GM12878 (cell line): ENCODE results near the gene PPP1R37. TPM values are rescaled to one million over a fixed set of nuclear protein-coding genes. Genes with fewer than 3 reads are reported as not detected.

ENCODE experiments used
- ATAC-seq: fragments of 200-7000 bp; cut with Tn5 transposase; 3 replicates; pipeline ENCODE4 v1.9.1; 2020; ENCODE audit warnings: mild to moderate bottlenecking, moderate library complexity
- BruUV-seq: library from RNA; stranded (reverse); fragments of 400-500 nt; replicated peaks from 2 replicates; lab custom pipeline; 2021; lab: Mats Ljungman, UMichigan
- CTCF ChIA-PET: fragments of 300-600 bp; sonication (Branson Sonifier 250); formaldehyde crosslinking; extraction: SDS; loops from one replicate; lab custom pipeline; 2021; ENCODE audit warnings: inconsistent platforms; lab: Yijun Ruan, JAX
- POLR2A ChIA-PET: fragments of 350-600 bp; formaldehyde crosslinking; extraction: SDS; loops from one replicate; lab custom pipeline; 2021; ENCODE audit warnings: inconsistent platforms; lab: Charles Lee
- RAD21 ChIA-PET: fragments of 300-600 bp; sonication (Branson Sonifier 250); formaldehyde crosslinking; loops from one replicate; lab custom pipeline; 2023; ENCODE audit warnings: antibody characterized with exemption; ENCODE audit not compliant: unreplicated experiment; lab: Charles Lee
- SMC1A ChIA-PET: fragments of 300-600 bp; sonication (Branson Sonifier 250); formaldehyde crosslinking; loops from one replicate; lab custom pipeline; 2023; ENCODE audit not compliant: unreplicated experiment, uncharacterized antibody; lab: Charles Lee
- DNase-seq: peaks from one replicate; pipeline ENCODE4 v3.0.0-alpha.2; 2011; ENCODE audit warnings: low read depth, low spot score
- FAIRE-seq: peaks from 3 replicates; lab custom pipeline; 2011; peaks lifted over from hg19 to GRCh38; lab: Jason Lieb, UNC
- H2AFZ ChIP-seq: 2 replicates; pipeline ENCODE4 v1.6.0; 2011; ENCODE audit warnings: low read depth, low read length, control low read depth; ENCODE audit not compliant: control insufficient read depth
- H3K27ac ChIP-seq: 2 replicates; pipeline ENCODE4 v1.5.1; 2011; ENCODE audit warnings: control low read depth; ENCODE audit not compliant: control insufficient read depth, insufficient read depth
- H3K27me3 ChIP-seq, 2 experiments: replicated peaks in 1 of 2; 2 replicates each; pipeline versions ENCODE4 v1.6.0 to v1.6.1; 2011; ENCODE audit warnings: low read length in 1 of 2; ENCODE audit not compliant: control insufficient read depth in 2 of 2, insufficient read depth in 2 of 2
- H3K36me3 ChIP-seq, 2 experiments: 2 replicates each; pipeline ENCODE4 v1.5.1; 2011; ENCODE audit warnings: low read length in 1 of 2; ENCODE audit not compliant: control insufficient read depth in 2 of 2, insufficient read depth in 2 of 2
- H3K4me1 ChIP-seq: 2 replicates; pipeline ENCODE4 v1.6.1; 2011; ENCODE audit warnings: mild to moderate bottlenecking, low read length, moderate library complexity, mixed read lengths; ENCODE audit not compliant: control insufficient read depth, insufficient read depth
- H3K4me2 ChIP-seq: 2 replicates; pipeline ENCODE4 v1.6.0; 2011; ENCODE audit warnings: control low read depth; ENCODE audit not compliant: control insufficient read depth, insufficient read depth
- H3K4me3 ChIP-seq: fragments of 200-600 bp; sonication (generic); 2 replicates; pipeline ENCODE4 v1.5.1; 2016
- H3K79me2 ChIP-seq: 2 replicates; pipeline ENCODE4 v1.6.0; 2011; ENCODE audit warnings: low read length; ENCODE audit not compliant: control insufficient read depth, insufficient read depth
- H3K9ac ChIP-seq: 2 replicates; pipeline ENCODE4 v1.8.0; 2011; ENCODE audit warnings: low read length, control low read depth, mixed read lengths; ENCODE audit not compliant: control insufficient read depth, insufficient read depth
- H3K9me3 ChIP-seq: replicated peaks from 3 replicates; pipeline ENCODE4 v1.5.1; 2011; ENCODE audit warnings: mild to moderate bottlenecking, low read length; ENCODE audit not compliant: control insufficient read depth, insufficient read depth
- H4K20me1 ChIP-seq: 2 replicates; pipeline ENCODE4 v1.6.0; 2011; ENCODE audit not compliant: control insufficient read depth, insufficient read depth
- ATF3 ChIP-seq: IDR thresholded peaks from 2 replicates; pipeline ENCODE4 v1.6.1; 2011; ENCODE audit warnings: low read depth, mild to moderate bottlenecking, low read length, moderate library complexity, borderline replicate concordance; ENCODE audit errors: extremely low read depth
- CBX3 ChIP-seq: fragments of 200-600 bp; sonication (generic); IDR thresholded peaks from 2 replicates; pipeline ENCODE4 v1.6.1; 2016; ENCODE audit warnings: low read depth, borderline replicate concordance
- CTCF ChIP-seq, 3 experiments: IDR thresholded peaks in 2 of 3; conservative IDR thresholded peaks in 1 of 3; 2 replicates each; pipeline ENCODE4 v1.5.1; 2011; ENCODE audit warnings: low read depth in 3 of 3, low read length in 3 of 3, mild to moderate bottlenecking in 3 of 3, control low read depth in 2 of 3, moderate library complexity in 2 of 3, inconsistent platforms in 1 of 3, mixed read lengths in 1 of 3; ENCODE audit not compliant: control insufficient read depth in 2 of 3, insufficient read depth in 1 of 3; ENCODE audit errors: extremely low read depth in 1 of 3
- EGR1 ChIP-seq, 2 experiments: IDR thresholded peaks; 1 replicate in 1 of 2; 2 replicates in 1 of 2; pipeline ENCODE4 v1.6.1; 2011 to 2012; ENCODE audit warnings: low read depth in 2 of 2, low read length in 2 of 2, borderline replicate concordance in 1 of 2, mild to moderate bottlenecking in 1 of 2, moderate library complexity in 1 of 2
- NFYB ChIP-seq: IDR thresholded peaks from 2 replicates; pipeline ENCODE4 v1.6.1; 2011; ENCODE audit warnings: low read depth, mild to moderate bottlenecking, low read length, improper control_type of control experiment, moderate library complexity; ENCODE audit not compliant: insufficient read depth
- PAX8 ChIP-seq: fragments of 450-650 bp; IDR thresholded peaks from 2 replicates; pipeline ENCODE4 v1.6.1; 2017; ENCODE audit warnings: mild to moderate bottlenecking, moderate library complexity
- POU2F2 ChIP-seq: IDR thresholded peaks from 3 replicates; pipeline ENCODE4 v1.6.1; 2011; ENCODE audit warnings: low read depth, mild to moderate bottlenecking, low read length, borderline replicate concordance
- TARDBP ChIP-seq: IDR thresholded peaks from 2 replicates; pipeline ENCODE4 v1.6.1; 2016; ENCODE audit warnings: borderline replicate concordance
- USF1 ChIP-seq: IDR thresholded peaks from 2 replicates; pipeline ENCODE4 v1.6.1; 2011; ENCODE audit warnings: borderline replicate concordance, low read depth, mild to moderate bottlenecking, moderate library complexity, mixed read lengths, low read length; ENCODE audit not compliant: insufficient read depth; ENCODE audit errors: extremely low read length
- ZNF592 ChIP-seq: fragments of 450-650 bp; IDR thresholded peaks from 2 replicates; pipeline ENCODE4 v1.6.1; 2017; ENCODE audit warnings: mild to moderate bottlenecking, moderate library complexity
- WGBS: methylation state at CpG from one replicate; pipeline ENCODE4 v1.1.6; 2016; ENCODE audit warnings: low lambda C conversion rate; ENCODE audit not compliant: insufficient replicate concordance, insufficient coverage; ENCODE audit errors: missing lambda C conversion rate; 5-methylcytosine and 5-hydroxymethylcytosine counted together
- in situ Hi-C: fragments of 300-500 bp; cut with MboI; formaldehyde crosslinking; loops from 9 replicates; pipeline ENCODE4 v1.14.3; 2018; ENCODE audit warnings: mixed read lengths
- intact Hi-C: fragments of 100-400 bp; cut with micrococcal nuclease; formaldehyde crosslinking; loops from one replicate; pipeline ENCODE4 v1.14.2; 2022; ENCODE audit not compliant: unreplicated experiment
- polyA plus RNA-seq, 11 experiments: library from polyadenylated mRNA; depleted of rRNA in 4 of 11; unstranded in 6 of 11; stranded (reverse) in 5 of 11; fragments of >200 nt; fragmentation: Nextera tagmentation in 4 of 11; fragmentation: Illumina TruSeq in 1 of 11; extraction: Ambion mirVana in 4 of 11; extraction: Trizol in 1 of 11; gene quantifications; 1 replicate in 1 of 11; 2 replicates in 10 of 11; pipeline versions ENCODE4 v1.2.1 to v1.2.3, GENCODE V29; 2011 to 2016; ENCODE audit warnings: inconsistent platforms in 2 of 11, missing spikeins in 2 of 11, low read depth in 1 of 11
- total RNA-seq, 4 experiments: library from RNA; depleted of rRNA in 3 of 4; stranded (reverse); fragments of >200 nt in 3 of 4; fragmentation: Illumina TruSeq in 1 of 4; extraction: Trizol in 1 of 4; gene quantifications; 2 replicates each; pipeline versions ENCODE4 v1.2.1 to v1.2.3, GENCODE V29; 2013 to 2021

The PPP1R37 gene
- total and polyA plus RNA-seq, 10 of the 15 experiments (the other 5 are each of a cell fraction or from before 2014, with no cell fraction given): 0.09 to 21.3 (median 5.1) TPM; not detected in 1

- RAD21 ChIA-PET: interaction anchor here (0.9 to 2.2 kb wide), 4 partner anchors 13 to 56 kb away, joined by 3 to 6 read pairs (median 4); partner anchors contain the start of genes BLOC1S3, PPP1R37 and TRAPPC6A
- Histone ChIP-seq H3K27me3 (no peaks in the 10 kb centered on the region), H4K20me1 (no peaks in the 10 kb centered on the region), H3K36me3 (peaks cover 0 to 9% of the 10 kb centered on the region in 2 experiments; a peak in 3 of 4 replicates), H3K79me2 (peaks cover 56% of the 10 kb centered on the region), H3K9ac (no peak overlapping the region), H3K4me3 (no peak overlapping the region), H3K27ac (no peak overlapping the region), H2AFZ (no peak overlapping the region), H3K4me1 (peaks cover 51% of the 10 kb centered on the region), H3K4me2 (no peak overlapping the region), H3K9me3 (no peaks in the 10 kb centered on the region)
- SMC1A ChIA-PET: interaction anchor here (0.8 to 1.9 kb wide), 2 partner anchors 14 to 31 kb away, joined by 4 to 6 read pairs; no protein-coding TSS in a partner anchor
- CTCF ChIA-PET: interaction anchor here (1.4 kb wide), 1 partner anchor 63 kb away, joined by 3 read pairs; no protein-coding TSS in a partner anchor
- 86% methylated on average over 5 of the region's 6 CpGs for WGBS
- POLR2A ChIA-PET: interaction anchor here (0.8 to 1.7 kb wide), 2 partner anchors 43 to 107 kb away, joined by 4 to 5 read pairs; no protein-coding TSS in a partner anchor
- intact Hi-C loops: no loop called here
- in situ Hi-C loops: no loop called here
- ATAC-seq: no peak
- BruUV-seq: no TSS peak
- no peak for DNase-seq
- FAIRE-seq: no peak
- no peak for TF ChIP-seq ZNF592
- TF ChIP-seq PAX8: no peak
- TF ChIP-seq ATF3: no peak
- TF ChIP-seq NFYB: no peak
- no peak for TF ChIP-seq TARDBP
- TF ChIP-seq CTCF (IDR thresholded peaks at IDR 0.05 in 2 of 3, conservative IDR thresholded peaks at IDR 0.05 in 1 of 3; ENCODE audit: control insufficient read depth in 2 of 3, extremely low read depth in 1 of 3, insufficient read depth in 1 of 3, low read depth in 3 of 3, low read length in 3 of 3): no peak
- TF ChIP-seq POU2F2: no peak
- TF ChIP-seq CBX3: no peak
- TF ChIP-seq EGR1 (IDR thresholded peaks at IDR 0.05; ENCODE audit: borderline replicate concordance in 1 of 2, low read depth in 2 of 2, low read length in 2 of 2): no peak
- TF ChIP-seq USF1: no peak
These were observed 29.9 kb downstream of the PPP1R37 start for GRCh38 chr19:45122832-45123231.
